Measurements from ENCODE around the gene SPP1.
"Not testable (repeated sequence)": the region's sequence is repeated elsewhere in the genome, so short reads cannot be mapped to it uniquely, and the experiment has no call there.

Gene SPP1

DNA sequence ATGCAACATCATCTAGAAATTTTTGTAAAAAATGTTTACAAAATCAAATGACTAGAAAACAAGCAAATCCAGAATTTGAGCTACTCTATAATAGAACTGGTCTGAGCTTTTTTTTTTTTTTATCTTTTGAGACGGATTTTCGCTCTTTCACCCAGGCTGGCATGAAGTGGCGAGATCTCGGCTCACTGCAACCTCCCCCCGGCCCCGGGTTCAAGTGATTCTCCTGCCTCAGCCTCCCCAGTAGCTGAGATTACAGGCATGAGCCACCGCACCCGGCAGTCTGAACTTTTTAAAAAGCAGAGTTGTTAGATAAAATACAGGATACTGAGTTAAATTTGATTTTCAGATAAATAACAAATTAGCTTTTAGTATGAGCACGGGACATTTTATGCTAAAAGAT lies 11.0 kb downstream of the SPP1 start:
- no peak for DNase-seq (ENCODE audit: low read depth in 2 of 2)

DNA sequence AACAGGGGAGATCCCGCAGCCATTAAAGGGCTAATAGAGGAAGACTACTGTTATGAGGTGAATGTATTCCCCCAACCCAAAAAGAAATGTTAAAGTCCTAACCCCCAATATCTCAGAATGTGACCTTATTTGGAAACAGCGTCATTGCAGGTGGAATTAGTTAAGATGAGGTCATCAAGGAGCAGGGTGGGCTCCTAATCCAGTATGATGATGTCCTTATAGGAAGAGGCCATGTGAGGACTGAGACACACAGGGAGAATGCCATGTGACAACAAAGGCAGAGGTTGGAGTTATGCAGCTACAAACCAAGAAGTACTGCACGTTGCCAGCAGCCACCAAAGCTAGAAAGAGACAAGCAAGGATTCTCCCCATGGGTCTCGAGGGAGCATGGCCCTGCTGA lies 14.3 kb downstream of the SPP1 start:
- no peak for DNase-seq (ENCODE audit: low read depth in 2 of 2)

DNA sequence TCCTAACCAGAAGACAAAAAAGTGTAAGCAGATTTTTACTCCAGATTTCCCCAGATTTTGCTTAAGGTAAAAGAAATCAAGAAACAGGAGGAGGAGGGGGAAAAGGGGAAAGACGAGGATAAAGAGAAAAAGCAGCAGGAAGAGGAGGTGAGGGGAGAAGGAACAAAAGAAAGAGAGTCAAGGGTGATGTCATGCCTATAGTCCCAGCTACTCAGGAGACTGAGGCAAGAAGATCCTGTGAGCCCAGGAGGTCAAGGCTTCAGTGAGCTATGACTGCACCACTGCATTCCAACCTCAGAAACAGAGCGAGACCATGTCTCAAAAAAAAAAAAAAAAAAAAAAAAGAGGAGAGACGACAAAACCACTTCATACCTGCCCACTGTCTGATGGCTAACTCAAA lies 19.9 kb downstream of the SPP1 start:
- DNase-seq (ENCODE audit: low read depth in 2 of 2), result no peak

DNA sequence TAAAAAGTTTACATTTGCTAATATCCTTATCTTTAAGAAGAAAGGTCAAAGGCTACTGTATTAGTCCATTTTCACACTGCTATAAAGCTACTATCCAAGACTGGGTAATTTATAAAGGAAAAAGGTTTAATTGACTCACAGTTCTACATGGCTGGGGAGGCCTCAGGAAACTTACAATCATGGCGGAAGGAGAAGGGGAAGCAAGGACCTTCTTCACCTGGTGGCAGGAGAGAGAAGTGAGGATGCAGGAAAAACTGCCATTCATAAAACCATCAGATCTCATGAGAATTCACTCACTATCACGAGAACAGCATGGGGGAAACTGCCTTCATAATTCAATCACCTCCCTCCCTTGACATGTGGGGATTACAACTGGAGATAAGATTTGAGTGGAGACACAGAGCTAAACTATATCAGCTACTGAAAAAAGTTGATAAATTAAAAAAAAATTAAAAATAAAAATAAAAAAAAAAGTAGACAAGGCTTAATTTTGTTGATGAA lies 23.7 kb downstream of the SPP1 start:
- not testable (repeated sequence) for DNase-seq (ENCODE audit: low read depth in 2 of 2)

DNA sequence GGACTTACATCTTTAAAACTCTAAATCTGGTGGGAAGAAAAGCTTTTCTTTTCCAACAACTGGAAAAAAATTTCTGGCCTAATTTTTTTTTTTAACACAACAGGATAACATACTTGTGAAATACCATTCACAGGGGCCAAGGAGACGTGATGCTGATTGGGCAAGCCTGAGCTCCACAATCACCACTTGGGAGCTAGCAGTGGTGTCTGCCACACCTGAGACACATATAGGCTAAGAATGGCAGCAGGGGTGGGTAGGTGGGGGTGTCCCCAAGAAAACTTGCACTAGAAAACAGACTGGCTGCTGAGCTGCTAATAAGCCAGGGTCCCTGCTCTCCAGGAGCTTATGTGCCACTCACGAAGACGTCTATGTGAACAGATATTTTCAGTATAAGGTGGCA lies 26.4 kb downstream of the SPP1 start:
- DNase-seq (ENCODE audit: low read depth in 2 of 2), result no peak

DNA sequence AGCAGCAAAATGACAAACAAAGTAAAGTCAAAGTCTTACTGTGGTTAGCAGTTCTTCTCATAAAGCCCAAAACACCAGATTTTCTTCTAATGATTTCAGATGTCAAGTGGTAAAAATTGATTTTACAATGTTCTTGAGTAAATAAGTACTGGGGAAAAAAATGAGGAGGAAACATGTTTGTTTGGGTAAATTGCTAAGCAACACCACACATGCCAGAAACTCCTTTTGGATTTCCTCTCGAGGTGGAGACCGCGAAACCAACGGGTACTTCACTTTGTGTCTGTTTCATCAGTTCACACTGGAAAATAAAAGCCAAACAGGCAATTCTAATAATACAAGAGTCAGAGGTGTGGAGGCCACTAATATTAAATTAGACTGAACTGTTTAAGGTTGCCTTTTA lies 27.3 kb downstream of the SPP1 start:
- no peak for DNase-seq (ENCODE audit: low read depth in 2 of 2)

DNA sequence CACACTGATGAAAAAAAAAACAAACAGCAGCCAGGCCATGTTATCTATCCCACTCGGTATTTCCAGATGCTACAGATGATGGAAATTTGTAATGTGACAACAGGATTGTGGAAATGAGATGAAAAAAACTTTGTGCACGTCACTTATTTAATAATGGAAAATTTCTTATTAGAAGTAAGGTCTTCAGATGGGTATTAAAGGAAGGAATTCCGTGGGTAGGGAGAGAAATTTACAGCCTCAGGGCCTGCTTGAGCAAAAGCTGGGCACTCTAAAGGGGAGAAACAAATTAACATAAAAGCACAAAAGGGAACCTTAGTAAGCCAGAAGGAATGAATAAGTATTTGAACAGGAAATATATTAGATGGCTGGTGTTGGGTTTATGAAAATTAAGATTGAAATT lies 27.7 kb downstream of the SPP1 start:
- no peak for DNase-seq (ENCODE audit: low read depth in 2 of 2)

DNA sequence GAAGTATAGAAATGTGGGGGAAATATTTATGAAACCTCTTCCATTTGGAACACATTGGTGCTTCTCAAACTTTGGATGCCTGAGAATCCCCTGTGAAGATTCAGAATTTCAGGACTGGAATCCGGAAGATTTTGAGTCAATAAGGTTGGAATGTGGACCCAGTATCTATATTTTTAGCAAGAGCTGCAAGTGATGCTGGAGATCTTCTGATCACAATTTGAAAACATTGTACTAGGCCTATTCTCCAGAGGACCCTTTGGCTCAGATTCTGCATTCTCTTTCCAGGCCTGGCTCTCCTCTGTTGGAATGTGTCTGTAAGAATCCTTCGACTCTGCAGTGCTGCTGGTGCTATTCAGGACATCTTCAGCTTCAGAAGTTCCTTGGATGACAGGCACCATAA lies 29.6 kb downstream of the SPP1 start:
- DNase-seq (ENCODE audit: low read depth in 2 of 2), result no peak

DNA sequence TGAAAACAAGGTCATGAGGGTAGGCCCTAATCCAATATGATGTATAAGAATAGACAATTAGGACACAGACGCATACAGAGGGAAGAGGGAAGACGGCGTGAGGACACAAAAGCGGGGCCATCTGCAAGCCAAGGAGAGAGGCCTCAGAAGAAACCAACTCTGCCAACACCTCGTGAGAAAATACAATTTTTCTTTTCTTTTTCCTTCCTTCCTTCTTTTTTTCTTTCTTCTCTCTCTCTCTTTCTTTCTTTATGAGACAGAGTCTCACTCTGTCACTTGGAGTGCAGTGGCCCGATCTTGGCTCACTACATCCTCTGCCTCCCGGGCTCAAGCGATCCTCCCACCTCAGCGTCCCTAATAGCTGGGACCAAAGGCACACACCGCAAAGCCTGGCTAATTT lies 30.4 kb downstream of the SPP1 start:
- DNase-seq (ENCODE audit: low read depth in 2 of 2), result no peak

DNA sequence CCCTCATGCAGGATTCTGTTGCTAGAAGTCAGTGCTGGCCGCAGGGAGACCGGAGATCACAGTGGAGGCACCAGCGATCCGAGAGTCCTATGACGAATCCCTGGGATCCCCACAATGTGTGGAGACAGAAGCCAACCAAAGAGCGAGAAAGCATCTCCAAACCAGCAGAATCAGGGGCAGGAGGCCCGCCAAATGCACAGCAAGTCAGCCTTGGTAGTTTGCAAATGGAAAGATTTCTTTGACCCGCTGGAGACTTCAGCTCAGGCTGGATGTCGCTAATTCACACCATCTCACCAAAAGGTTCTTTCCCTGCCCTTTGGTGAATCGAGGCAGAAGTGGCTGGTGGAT lies 31.4 kb downstream of the SPP1 start:
- DNase-seq (ENCODE audit: low read depth in 2 of 2), result no peak

DNA sequence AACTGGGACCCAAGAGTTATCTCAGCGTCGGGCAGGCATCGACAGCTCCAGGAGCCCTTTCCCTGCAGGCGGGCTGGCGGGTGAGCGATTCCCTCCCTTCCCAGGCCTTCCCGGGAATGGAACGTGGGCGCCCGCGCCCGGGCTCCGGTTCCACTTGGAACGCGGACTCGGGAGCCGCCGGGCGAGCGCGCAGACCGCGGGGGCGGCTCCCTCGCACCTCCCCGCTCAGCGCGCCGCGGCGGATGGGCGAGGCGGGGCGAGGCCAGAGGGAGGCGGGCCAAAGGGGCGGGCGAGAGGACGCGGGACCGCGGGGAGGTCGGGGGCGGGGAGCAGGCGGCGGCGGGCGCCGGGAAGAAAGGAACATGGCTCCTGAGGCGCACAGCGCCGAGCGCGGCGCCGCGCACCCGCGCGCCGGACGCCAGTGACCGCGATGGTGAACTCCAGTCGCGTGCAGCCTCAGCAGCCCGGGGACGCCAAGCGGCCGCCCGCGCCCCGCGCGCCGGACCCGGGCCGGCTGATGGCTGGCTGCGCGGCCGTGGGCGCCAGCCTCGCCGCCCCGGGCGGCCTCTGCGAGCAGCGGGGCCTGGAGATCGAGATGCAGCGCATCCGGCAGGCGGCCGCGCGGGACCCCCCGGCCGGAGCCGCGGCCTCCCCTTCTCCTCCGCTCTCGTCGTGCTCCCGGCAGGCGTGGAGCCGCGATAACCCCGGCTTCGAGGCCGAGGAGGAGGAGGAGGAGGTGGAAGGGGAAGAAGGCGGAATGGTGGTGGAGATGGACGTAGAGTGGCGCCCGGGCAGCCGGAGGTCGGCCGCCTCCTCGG lies 32.0 kb downstream of the SPP1 start, which contains the start of gene PKD2:
Gene PKD2 (plus strand): TSS at position 332 of the 818 bp plus-strand sequence. CDS start 99 bp downstream, at position 431.
- DNase-seq (ENCODE audit: low read depth in 2 of 2), result peak; percentile 70 to 74

DNA sequence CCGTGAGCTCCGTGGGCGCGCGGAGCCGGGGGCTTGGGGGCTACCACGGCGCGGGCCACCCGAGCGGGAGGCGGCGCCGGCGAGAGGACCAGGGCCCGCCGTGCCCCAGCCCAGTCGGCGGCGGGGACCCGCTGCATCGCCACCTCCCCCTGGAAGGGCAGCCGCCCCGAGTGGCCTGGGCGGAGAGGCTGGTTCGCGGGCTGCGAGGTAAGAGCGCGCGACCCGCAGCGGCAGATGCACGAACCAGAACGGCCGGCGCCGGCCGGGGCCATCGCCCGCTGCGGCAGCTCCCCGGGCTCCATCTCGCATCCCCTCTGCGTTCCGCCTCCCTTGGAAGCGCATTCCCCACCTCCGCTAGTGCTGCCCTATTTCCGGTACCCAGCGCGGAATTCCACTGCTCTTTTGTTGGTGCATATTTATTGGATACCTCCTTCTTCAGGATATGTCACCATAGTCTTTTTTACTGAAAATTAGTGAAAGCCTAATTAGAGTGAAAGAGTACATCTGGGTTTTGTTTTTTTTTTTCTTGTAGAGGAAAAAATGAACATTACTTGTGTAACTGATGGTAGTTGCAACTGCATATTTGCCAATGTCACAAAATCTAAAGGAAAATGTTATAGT lies 32.7 kb downstream of the SPP1 start:
- peak in 1 of 2 donors; percentile 19 for DNase-seq (ENCODE audit: low read depth in 2 of 2)

DNA sequence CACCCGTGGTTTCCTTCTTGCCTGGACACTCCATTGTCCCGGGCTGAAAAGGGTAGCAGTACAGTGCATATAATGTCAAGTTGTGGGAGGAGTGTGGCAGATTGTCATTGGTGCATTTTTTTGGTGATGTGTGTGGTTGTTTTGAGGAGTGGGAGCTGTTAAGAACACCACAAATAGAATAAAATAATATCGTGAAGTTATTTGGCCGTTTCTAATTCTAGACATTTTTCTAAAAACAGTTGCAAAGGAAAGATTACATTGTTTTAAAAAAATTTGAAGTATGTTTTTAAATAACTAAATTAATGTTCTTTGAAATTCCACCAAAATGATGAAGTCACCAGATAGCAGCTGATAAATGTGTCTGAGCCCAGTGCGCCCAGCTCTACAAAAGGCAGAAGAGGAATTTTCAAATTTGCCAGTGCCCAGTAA lies 33.2 kb downstream of the SPP1 start:
- no peak for DNase-seq (ENCODE audit: low read depth in 2 of 2)

DNA sequence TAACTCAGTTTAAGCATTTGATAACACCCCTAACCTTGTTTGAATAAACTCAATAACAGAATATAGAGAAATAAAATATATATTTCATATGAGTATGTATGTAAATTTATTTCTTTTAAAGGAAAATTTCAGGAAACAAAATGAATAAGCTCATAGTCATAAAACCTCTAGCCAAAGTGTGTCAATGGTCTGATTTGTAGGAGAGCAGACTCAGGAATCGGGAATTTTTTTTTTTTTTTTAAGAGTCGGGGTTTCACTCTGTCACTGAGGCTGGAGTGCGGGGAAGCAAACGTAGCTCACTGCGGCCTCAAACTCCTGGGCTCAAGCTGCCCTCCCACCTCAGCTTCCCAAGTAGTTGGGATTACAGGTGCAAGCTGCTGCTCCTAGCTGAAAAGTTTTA lies 34.4 kb downstream of the SPP1 start:
- DNase-seq (ENCODE audit: low read depth in 2 of 2), result no peak

DNA sequence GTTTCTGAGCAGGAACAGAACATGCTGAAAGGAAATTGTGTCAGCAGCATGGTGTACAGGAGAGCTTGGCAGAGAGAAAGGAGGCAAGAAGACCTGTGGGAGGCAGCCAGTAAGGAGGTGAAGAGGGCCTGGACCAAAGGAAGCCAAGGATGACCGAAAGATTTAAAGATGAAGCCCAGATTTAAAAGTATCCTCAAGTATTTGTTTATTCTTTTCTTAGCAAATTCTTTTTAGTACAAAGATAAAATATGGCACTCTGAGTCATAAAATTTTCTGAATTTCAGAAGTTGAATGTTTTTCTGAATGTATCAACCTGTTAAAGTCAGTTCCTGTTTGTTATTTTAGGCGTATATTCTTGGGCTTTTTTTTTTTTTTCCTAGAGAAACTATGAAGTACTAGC lies 35.5 kb downstream of the SPP1 start:
- no peak for DNase-seq (ENCODE audit: low read depth in 2 of 2)

DNA sequence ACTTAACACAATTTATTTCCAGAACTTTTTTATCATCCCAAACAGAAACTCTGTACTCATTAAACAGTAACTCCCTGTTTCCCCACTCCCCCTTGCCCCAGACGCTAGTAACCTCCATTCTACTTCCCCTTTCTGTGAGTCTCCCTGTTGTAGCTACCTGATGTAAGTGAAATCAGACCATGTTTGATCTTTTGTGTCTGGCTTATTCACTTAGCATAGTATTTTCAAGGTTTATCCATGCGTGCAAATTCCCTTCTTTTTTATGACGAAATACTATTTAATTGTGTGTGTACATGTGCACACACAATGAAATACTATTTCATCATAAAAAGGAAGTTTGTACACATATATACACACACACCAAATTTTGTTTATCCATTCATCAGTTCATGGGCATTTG lies 37.1 kb downstream of the SPP1 start:
- DNase-seq (ENCODE audit: low read depth in 2 of 2), result no peak

DNA sequence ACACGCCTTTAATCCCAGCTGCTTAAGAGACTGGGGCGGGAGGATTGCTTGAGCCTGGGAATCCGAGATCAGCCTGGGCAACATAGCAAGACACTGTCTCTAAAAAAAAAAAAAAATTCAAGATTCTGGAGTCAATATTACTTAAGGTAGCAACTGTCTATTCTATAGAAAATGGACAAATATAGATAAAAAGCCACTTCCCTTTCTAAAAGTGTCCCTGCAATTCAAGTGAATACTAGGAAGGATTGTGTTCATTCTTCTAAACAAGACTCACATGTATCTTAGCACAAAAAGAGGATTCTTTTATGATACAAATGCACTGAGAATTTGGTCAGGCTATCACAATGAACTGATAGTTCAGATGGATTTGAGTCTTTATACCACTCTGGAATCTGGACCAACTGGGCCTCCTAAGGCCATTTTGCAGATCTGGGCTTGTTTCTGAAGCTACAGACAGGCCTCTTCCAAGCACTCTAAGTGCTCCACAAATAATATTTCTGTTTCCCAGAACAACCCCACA lies 38.9 kb downstream of the SPP1 start:
- DNase-seq (ENCODE audit: low read depth in 2 of 2), result no peak

DNA sequence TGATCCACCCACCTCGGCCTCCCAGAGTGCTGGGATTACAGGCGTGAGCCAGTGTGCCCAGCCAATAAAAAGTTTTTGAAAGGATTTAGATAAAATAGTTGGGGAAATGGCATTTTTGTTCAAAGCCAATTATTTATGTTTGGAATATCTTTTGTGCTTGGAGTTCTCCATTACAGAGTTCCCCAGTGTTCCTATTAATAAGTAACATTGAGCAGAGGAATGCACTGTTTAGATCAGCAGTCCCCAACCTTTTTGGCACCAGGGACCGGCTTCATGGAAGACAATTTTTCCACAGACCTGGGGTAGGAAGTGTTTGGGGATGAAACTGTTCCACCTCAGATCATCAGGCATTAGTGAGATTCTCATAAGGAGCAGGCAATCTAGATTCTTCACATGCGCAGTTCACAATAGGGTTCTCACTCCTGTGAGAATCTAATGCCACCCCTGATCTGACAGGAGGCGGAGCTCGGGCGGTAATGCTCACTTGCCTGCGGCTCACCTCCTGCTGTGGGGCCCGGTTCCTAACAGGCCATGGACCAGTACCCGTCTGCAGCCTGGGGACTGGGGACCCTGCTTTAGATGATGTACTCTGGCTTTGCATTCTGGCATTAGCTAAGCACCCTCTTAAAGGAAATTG lies 40.3 kb downstream of the SPP1 start:
- no peak for DNase-seq (ENCODE audit: low read depth in 2 of 2)

DNA sequence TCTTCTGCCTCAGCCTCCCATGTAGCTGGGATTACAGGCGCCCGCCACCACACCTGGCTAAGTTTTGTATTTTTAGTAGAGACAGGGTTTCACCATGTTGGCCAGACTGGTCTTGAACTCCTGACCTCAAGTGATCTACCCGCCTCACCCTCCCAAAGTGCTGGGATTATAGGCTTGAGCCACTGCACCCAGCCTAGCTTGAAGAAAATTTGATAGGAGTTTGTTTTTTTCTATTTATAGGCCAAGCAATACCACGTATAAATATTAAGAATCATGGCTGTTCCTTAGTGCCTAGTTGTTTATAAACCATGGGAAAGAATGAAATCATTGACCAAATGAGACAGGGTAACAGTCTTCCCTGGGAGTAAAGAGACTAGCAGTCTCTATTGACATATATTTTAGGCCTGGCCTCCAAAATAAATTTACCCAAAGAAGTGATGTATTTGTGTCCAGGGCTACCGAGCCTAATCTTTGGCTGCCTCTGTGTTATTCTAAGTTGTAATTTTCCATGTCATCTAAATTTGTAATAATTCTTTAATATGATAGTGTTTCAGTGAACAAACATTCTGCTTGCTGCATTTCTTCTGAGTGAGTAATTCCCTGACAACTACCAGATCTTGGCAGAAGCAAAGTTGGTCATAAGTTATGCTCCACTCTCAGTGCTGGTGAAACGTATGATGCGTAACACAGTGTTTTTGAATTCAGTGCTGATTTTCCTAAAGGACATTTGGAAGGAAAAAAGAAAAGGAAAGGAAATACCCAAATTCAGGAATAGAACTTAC lies 42.2 kb downstream of the SPP1 start:
- DNase-seq (ENCODE audit: low read depth in 2 of 2), result no peak

DNA sequence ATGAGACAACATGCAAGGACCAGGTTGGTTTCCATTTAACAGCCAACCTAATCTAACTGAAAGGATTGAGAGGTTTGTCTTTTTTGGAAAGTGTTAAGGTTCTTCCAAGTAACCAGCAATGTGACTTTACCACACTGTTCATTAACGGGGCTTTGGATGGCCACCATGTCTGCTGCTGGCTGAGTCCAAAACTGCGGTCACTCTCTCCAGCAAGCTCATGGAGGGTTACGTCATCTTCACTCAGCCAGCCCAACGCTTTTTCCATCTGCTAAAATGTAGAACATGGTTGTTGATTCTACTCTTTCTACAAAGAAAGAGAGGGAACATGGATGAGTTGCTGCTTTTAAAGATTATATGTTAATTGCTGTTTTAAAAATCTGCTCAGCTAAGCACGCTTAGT lies 43.0 kb downstream of the SPP1 start:
- DNase-seq (ENCODE audit: low read depth in 2 of 2), result no peak

DNA sequence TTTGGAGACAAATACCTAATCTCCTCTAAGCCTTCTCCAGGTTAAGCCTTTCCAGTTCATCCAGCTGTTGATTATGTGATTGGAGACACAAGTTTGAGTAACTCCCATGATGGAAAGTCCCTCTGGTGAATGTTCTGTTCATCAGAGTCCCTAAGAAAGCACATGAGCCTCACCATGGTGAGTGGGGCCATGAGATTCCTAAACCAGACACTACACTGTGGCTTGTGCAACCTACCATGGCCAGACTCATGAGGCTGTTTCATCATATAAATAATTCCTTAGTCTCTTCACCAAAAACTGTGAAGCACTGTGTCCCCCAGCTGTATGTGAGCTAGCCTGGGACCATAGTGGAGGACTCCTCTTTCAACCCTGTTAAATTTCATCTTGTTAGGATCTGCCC lies 46.3 kb downstream of the SPP1 start:
- no peak for DNase-seq (ENCODE audit: low read depth in 2 of 2)

DNA sequence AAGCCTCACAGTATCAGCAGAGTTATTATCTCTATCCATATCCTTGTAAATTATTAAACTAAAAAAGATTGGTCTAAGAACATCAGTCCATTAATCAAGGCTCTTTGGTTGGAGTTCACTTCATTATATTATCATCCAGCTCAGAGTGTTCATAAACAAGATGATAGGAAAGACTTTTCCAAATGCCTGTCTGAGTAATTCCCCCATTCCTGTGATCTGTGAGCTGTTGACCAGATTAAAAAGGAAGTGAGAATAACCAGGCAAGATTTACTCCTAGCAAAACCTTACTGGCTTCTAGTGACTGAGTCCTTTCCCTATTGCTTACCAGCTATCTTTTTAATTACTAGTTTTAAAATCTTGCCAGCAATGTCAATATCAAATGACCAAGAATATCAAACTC lies 46.8 kb downstream of the SPP1 start:
- no peak for DNase-seq (ENCODE audit: low read depth in 2 of 2)
